A549 (cell line): ENCODE results near the gene MYH7B.

Source experiments
- CEBPB ChIP-seq, 2 experiments: fragments of >200 bp in 1 of 2; sonication (Bioruptor Twin) in 1 of 2; formaldehyde crosslinking in 1 of 2; IDR thresholded peaks; 2 replicates each; pipeline ENCODE4 v1.6.1; 2012 to 2016
- CHD4 ChIP-seq: fragments of 200-600 bp; sonication (generic); IDR thresholded peaks from 2 replicates; pipeline ENCODE4 v1.6.1; 2016; ENCODE audit warnings: antibody characterized with exemption, mild to moderate bottlenecking, borderline replicate concordance
- CTCF ChIP-seq: fragments of >200 bp; sonication (Bioruptor Twin); formaldehyde crosslinking; IDR thresholded peaks from 3 replicates; pipeline ENCODE4 v1.5.1; 2016
- ESRRA ChIP-seq: fragments of 150-350 bp; IDR thresholded peaks from 2 replicates; pipeline ENCODE4 v1.6.1; 2014; ENCODE audit warnings: mild to moderate bottlenecking, low read length, borderline replicate concordance
- JUN ChIP-seq, 2 experiments: fragments of >200 bp; sonication (Bioruptor Twin); formaldehyde crosslinking; IDR thresholded peaks; 2 replicates in 1 of 2; 3 replicates in 1 of 2; pipeline ENCODE4 v1.6.1; 2016 to 2017
- MAX ChIP-seq: IDR thresholded peaks from 2 replicates; pipeline ENCODE4 v1.6.1; 2012
- RAD21 ChIP-seq, 2 experiments: fragments of >200 bp in 1 of 2; sonication (Bioruptor Twin) in 1 of 2; formaldehyde crosslinking in 1 of 2; IDR thresholded peaks in 1 of 2; conservative IDR thresholded peaks in 1 of 2; 2 replicates in 1 of 2; 3 replicates in 1 of 2; pipeline ENCODE4 v1.6.1; 2012 to 2018; ENCODE audit warnings: inconsistent platforms in 1 of 2

GRCh38 chr20:34942301-34942700 lies 13.4 kb upstream of the MYH7B start:
- TF ChIP-seq CTCF (no peak), CHD4 (no peak), RAD21 (conservative IDR thresholded peaks at IDR 0.05 in 1 of 2, IDR thresholded peaks at IDR 0.05 in 1 of 2) (no peak), JUN (IDR thresholded peaks at IDR 0.05) (no peak), MAX (no peak), CEBPB (IDR thresholded peaks at IDR 0.05) (no peak), ESRRA (no peak)
